Endothelial cell of umbilical vein (primary cell): ENCODE data around the gene USP27X. TPM values are rescaled to one million over a fixed set of nuclear protein-coding genes. Genes with fewer than 3 reads are reported as not detected.

Experiments used
- BruUV-seq: library from RNA; stranded (reverse); fragments of 400-500 nt; replicated peaks from 2 replicates; lab custom pipeline; 2021; lab: Mats Ljungman, UMichigan
- CTCF ChIA-PET: fragments of 300-600, 350-600 bp; sonication (Branson Sonifier 250); formaldehyde crosslinking; loops from one replicate; lab custom pipeline; 2021; ENCODE audit warnings: antibody characterized with exemption, inconsistent platforms; lab: Charles Lee
- POLR2A ChIA-PET: fragments of 300-600, 350-600 bp; sonication (Branson Sonifier 250); formaldehyde crosslinking; loops from one replicate; lab custom pipeline; 2021; ENCODE audit warnings: antibody characterized with exemption, inconsistent platforms; lab: Charles Lee
- DNase-seq: peaks from one replicate; pipeline ENCODE4 v3.0.0-alpha.2; 2011; ENCODE audit warnings: low read depth, low spot score
- FAIRE-seq: peaks from 2 replicates; lab custom pipeline; 2011; peaks lifted over from hg19 to GRCh38; lab: Jason Lieb, UNC
- H2AFZ ChIP-seq: 2 replicates; pipeline ENCODE4 v1.6.0; 2012; ENCODE audit warnings: low read depth, low read length, control low read depth, inconsistent platforms
- H3K27ac ChIP-seq: 2 replicates; pipeline ENCODE4 v1.5.1; 2011; ENCODE audit warnings: low read depth, mild to moderate bottlenecking, control low read depth, low read length, moderate library complexity; ENCODE audit not compliant: insufficient read depth
- H3K27me3 ChIP-seq, 2 experiments: 2 replicates each; pipeline versions ENCODE4 v1.6.0 to v1.6.1; 2011; ENCODE audit warnings: low read length in 2 of 2, mixed read lengths in 1 of 2; ENCODE audit not compliant: control insufficient read depth in 2 of 2, insufficient read depth in 2 of 2
- H3K36me3 ChIP-seq, 2 experiments: 2 replicates in 1 of 2; 3 replicates in 1 of 2; pipeline ENCODE4 v1.5.1; 2011; ENCODE audit warnings: low read length in 2 of 2, mild to moderate bottlenecking in 1 of 2, moderate library complexity in 1 of 2; ENCODE audit not compliant: control insufficient read depth in 2 of 2, insufficient read depth in 2 of 2; ENCODE audit errors: extremely low read depth in 1 of 2
- H3K4me1 ChIP-seq: 3 replicates; pipeline ENCODE4 v1.5.1; 2011; ENCODE audit warnings: mild to moderate bottlenecking, low read length; ENCODE audit not compliant: control insufficient read depth, insufficient read depth; ENCODE audit errors: extremely low read depth
- H3K4me2 ChIP-seq: 2 replicates; pipeline ENCODE4 v1.6.1; 2011; ENCODE audit warnings: low read length, control low read depth, mixed read lengths; ENCODE audit not compliant: insufficient read depth
- H3K4me3 ChIP-seq, 3 experiments: fragments of 200-600 bp in 1 of 3; sonication (generic), shearing (Covaris generic) in 1 of 3; replicated peaks in 1 of 3; 2 replicates each; pipeline ENCODE4 v1.5.1; 2011 to 2016; ENCODE audit warnings: control low read depth in 3 of 3, low read length in 3 of 3, mild to moderate bottlenecking in 2 of 3, inconsistent platforms in 1 of 3, low read depth in 1 of 3, moderate library complexity in 1 of 3; ENCODE audit not compliant: insufficient read depth in 1 of 3
- H3K79me2 ChIP-seq: 2 replicates; pipeline ENCODE4 v1.6.0; 2012; ENCODE audit warnings: low read length, inconsistent platforms; ENCODE audit not compliant: control insufficient read depth, insufficient read depth
- H3K9ac ChIP-seq: replicated peaks from 2 replicates; pipeline ENCODE3; 2011; ENCODE audit warnings: low read length, control low read depth; ENCODE audit not compliant: insufficient read depth; ENCODE audit errors: extremely low read depth
- H3K9me1 ChIP-seq: replicated peaks from 3 replicates; pipeline ENCODE4 v1.6.0; 2011; ENCODE audit warnings: mild to moderate bottlenecking, low read length; ENCODE audit not compliant: control insufficient read depth, insufficient read depth; ENCODE audit errors: extremely low read depth
- H3K9me3 ChIP-seq: replicated peaks from 2 replicates; pipeline ENCODE4 v1.5.1; 2012; ENCODE audit warnings: low read length, inconsistent platforms; ENCODE audit not compliant: control insufficient read depth, insufficient read depth
- H4K20me1 ChIP-seq: replicated peaks from 2 replicates; pipeline ENCODE3; 2011; ENCODE audit warnings: mild to moderate bottlenecking, low read length; ENCODE audit not compliant: control insufficient read depth, insufficient read depth; ENCODE audit errors: extremely low read depth
- CTCF ChIP-seq, 2 donors: IDR thresholded peaks; 1 replicate in 1 of 2; 2 replicates in 1 of 2; pipeline ENCODE4 v1.5.1; 2011; ENCODE audit warnings: low read length in 2 of 2, mild to moderate bottlenecking in 2 of 2, moderate library complexity in 2 of 2, control low read depth in 1 of 2, inconsistent platforms in 1 of 2, low read depth in 1 of 2; ENCODE audit not compliant: insufficient read depth in 1 of 2; ENCODE audit errors: extremely low read depth in 1 of 2
- EZH2 ChIP-seq: IDR thresholded peaks from 2 replicates; pipeline ENCODE4 v1.6.1; 2012; ENCODE audit warnings: borderline replicate concordance, low read depth, mild to moderate bottlenecking, moderate library complexity, low read length, inconsistent platforms; ENCODE audit not compliant: severe bottlenecking
- FOS ChIP-seq: IDR thresholded peaks from 2 replicates; pipeline ENCODE4 v1.6.1; 2011; ENCODE audit warnings: mild to moderate bottlenecking, low read length, moderate library complexity, borderline replicate concordance; ENCODE audit not compliant: insufficient read depth
- GATA2 ChIP-seq: IDR thresholded peaks from 2 replicates; pipeline ENCODE4 v1.7.0; 2011; ENCODE audit warnings: low read depth, mild to moderate bottlenecking, moderate library complexity, mixed read lengths, low read length; ENCODE audit not compliant: insufficient read length, insufficient read depth
- JUN ChIP-seq: IDR thresholded peaks from 2 replicates; pipeline ENCODE4 v1.6.1; 2011; ENCODE audit warnings: borderline replicate concordance, low read depth; ENCODE audit not compliant: insufficient read length, insufficient read depth
- MAX ChIP-seq: IDR thresholded peaks from 2 replicates; pipeline ENCODE4 v1.6.1; 2011; ENCODE audit not compliant: insufficient read depth, insufficient read length
- MYC ChIP-seq: IDR thresholded peaks from one replicate; pipeline ENCODE4 v1.6.1; 2011; ENCODE audit warnings: mild to moderate bottlenecking, low read depth, low read length
- POLR2A ChIP-seq: IDR thresholded peaks from 2 replicates; pipeline ENCODE4 v1.6.1; 2012; ENCODE audit warnings: low read depth, mild to moderate bottlenecking, control low read depth, low read length
- POLR2AphosphoS5 ChIP-seq: IDR thresholded peaks from 2 replicates; pipeline ENCODE4 v1.6.1; 2012; ENCODE audit warnings: low read depth, mild to moderate bottlenecking, control low read depth, low read length, moderate library complexity; ENCODE audit not compliant: insufficient read depth
- dilution Hi-C: fragments of 300-500 bp; cut with MboI; formaldehyde crosslinking; loops from one replicate; pipeline ENCODE4 v1.15.0; 2019; ENCODE audit warnings: low sequenced_read_pairs; ENCODE audit not compliant: extremely low pct_ligation_motif_present
- intact Hi-C: fragments of 100-400 bp; cut with micrococcal nuclease; formaldehyde crosslinking; loops from one replicate; pipeline ENCODE4 v1.10.0; 2022
- polyA plus RNA-seq, 4 experiments: library from polyadenylated mRNA; depleted of rRNA in 3 of 4; stranded (reverse) in 3 of 4; unstranded in 1 of 4; fragments of >200 nt; gene quantifications; 2 replicates each; pipeline versions ENCODE4 v1.2.1 to v1.2.3, GENCODE V29; 2011 to 2012; ENCODE audit warnings: missing spikeins in 1 of 4
- total RNA-seq: library from RNA; stranded (reverse); gene quantifications from 2 replicates; pipeline ENCODE4 v1.2.3, GENCODE V29; 2021

Gene USP27X
- total and polyA plus RNA-seq, 2 donors (not counting 3 experiments of a cell fraction or from before 2014, with no cell fraction given): 2.2 to 2.3 TPM

GRCh38 chrX:49858341-49858740 lies 20.9 kb upstream of the USP27X start:
- Histone ChIP-seq H3K9me3 (no peaks in the 10 kb centered on the region), H2AFZ (no peak overlapping the region), H4K20me1 (no peaks in the 10 kb centered on the region), H3K9me1 (no peaks in the 10 kb centered on the region), H3K27ac (no peak overlapping the region), H3K27me3 (no peaks in the 10 kb centered on the region), H3K4me3 (no peak overlapping the region), H3K4me2 (no peak overlapping the region), H3K79me2 (no peaks in the 10 kb centered on the region), H3K36me3 (no peaks in the 10 kb centered on the region), H3K9ac (no peak overlapping the region), H3K4me1 (no peaks in the 10 kb centered on the region)
- DNase-seq (peak; percentile 7), FAIRE-seq (peak; percentile 57)
- POLR2A ChIA-PET: no interaction called here
- CTCF ChIA-PET: no interaction called here
- BruUV-seq: no TSS peak
- dilution Hi-C loops (no loop called here), intact Hi-C loops (no loop called here)
- TF ChIP-seq GATA2 (no peak), MAX (no peak), EZH2 (no peak), FOS (no peak), POLR2AphosphoS5 (no peak), POLR2A (no peak), JUN (no peak), MYC (no peak), CTCF (IDR thresholded peaks at IDR 0.05; ENCODE audit: extremely low read depth in 1 of 2, insufficient read depth in 1 of 2, low read depth in 1 of 2, low read length in 2 of 2) (no peak)
